KOPT-K1 (cell line): ENCODE measurements around the gene NT5C3B.

Experiments
- H3K27ac ChIP-seq: fragments of 200-600 bp; sonication (generic); 2 replicates; pipeline ENCODE4 v1.5.1; 2016; ENCODE audit warnings: antibody characterized with exemption, mild to moderate bottlenecking, low read depth, low read length; ENCODE audit not compliant: poor library complexity, severe bottlenecking
- H3K36me3 ChIP-seq: fragments of 200-600 bp; sonication (generic); 2 replicates; pipeline ENCODE4 v1.5.1; 2017; ENCODE audit warnings: antibody characterized with exemption, mild to moderate bottlenecking, low read length, moderate library complexity; ENCODE audit not compliant: insufficient read depth
- H3K9me3 ChIP-seq: fragments of 200-600 bp; sonication (generic); 2 replicates; pipeline ENCODE4 v1.5.1; 2017; ENCODE audit warnings: antibody characterized with exemption, low read length, mild to moderate bottlenecking; ENCODE audit not compliant: insufficient read depth, poor library complexity, severe bottlenecking

Gene NT5C3B

GRCh38 chr17:41824086-41824485 lies 11.9 kb downstream of the NT5C3B start:
- Histone ChIP-seq H3K27ac (no peak overlapping the region), H3K9me3 (no peaks in the 10 kb centered on the region), H3K36me3 (peaks cover 36% of the 10 kb centered on the region; the same call in 1 of the 2 replicates)

GRCh38 chr17:41823580-41823979 lies 12.5 kb downstream of the NT5C3B start:
- Histone ChIP-seq H3K27ac (no peak overlapping the region), H3K36me3 (peaks cover 31% of the 10 kb centered on the region; the same call in 1 of the 2 replicates), H3K9me3 (no peaks in the 10 kb centered on the region)

DNA sequence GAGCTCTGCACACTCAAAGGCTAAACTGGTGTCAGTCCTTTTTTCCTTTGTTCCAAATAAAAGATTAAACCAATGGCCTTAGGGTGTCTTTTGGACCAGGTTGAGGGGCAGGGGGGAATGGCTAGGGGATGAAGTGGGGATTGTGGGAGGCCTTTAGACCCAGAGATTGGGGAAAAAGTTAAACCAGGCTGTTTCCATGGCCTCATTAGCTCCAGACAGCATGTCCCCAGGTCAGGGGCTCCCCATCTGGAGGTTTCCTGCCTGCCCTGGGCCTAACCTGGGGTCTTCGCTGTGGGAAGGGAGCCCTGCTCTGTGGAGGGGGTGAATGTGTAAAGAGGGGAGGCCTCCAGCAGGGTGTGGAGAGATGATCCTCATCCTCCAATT lies 12.9 kb downstream of the NT5C3B start:
- Histone ChIP-seq H3K27ac (no peak overlapping the region), H3K9me3 (no peaks in the 10 kb centered on the region), H3K36me3 (peaks cover 27% of the 10 kb centered on the region; the same call in 1 of the 2 replicates)

DNA sequence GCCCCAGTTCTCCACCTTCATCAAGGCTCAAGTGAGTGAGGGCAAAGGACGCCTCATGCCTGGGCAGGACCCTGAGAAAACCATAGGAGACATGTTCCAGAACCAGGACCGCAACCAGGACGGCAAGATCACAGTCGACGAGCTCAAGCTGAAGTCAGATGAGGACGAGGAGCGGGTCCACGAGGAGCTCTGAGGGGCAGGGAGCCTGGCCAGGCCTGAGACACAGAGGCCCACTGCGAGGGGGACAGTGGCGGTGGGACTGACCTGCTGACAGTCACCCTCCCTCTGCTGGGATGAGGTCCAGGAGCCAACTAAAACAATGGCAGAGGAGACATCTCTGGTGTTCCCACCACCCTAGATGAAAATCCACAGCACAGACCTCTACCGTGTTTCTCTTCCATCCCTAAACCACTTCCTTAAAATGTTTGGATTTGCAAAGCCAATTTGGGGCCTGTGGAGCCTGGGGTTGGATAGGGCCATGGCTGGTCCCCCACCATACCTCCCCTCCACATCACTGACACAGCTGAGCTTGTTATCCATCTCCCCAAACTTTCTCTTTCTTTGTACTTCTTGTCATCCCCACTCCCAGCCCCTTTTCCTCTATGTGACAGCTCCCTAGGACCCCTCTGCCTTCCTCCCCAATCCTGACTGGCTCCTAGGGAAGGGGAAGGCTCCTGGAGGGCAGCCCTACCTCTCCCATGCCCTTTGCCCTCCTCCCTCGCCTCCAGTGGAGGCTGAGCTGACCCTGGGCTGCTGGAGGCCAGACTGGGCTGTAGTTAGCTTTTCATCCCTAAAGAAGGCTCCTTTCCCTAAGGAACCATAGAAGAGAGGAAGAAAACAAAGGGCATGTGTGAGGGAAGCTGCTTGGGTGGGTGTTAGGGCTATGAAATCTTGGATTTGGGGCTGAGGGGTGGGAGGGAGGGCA lies 13.6 kb downstream of the NT5C3B start:
- no peaks in the 10 kb centered on the region for H3K9me3 ChIP-seq
- peaks cover 20% of the 10 kb centered on the region; the same call in 1 of the 2 replicates for H3K36me3 ChIP-seq
- no peak overlapping the region for H3K27ac ChIP-seq

DNA sequence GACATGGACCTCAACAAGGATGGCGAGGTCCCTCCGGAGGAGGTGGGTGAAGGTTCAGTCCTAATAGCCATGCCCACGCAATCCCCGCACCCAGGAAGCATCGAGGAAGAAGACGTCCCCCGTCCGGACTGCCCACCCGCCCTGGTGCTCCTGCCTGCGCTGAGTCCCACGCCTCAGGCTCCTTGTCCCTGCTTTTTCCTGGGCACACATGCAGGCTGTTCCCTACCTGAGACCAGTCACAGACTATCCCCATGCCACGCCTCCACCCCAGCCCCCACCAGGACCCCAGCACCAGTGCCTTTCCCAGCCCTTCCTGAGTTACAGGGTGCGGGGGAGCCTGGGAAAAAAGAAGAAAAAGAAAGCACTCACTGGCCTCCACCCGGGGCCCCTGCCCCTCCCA lies 14.3 kb downstream of the NT5C3B start:
- H3K9me3 ChIP-seq: no peaks in the 10 kb centered on the region
- peaks cover 17% of the 10 kb centered on the region; the same call in 1 of the 2 replicates for H3K36me3 ChIP-seq
- no peak overlapping the region for H3K27ac ChIP-seq

GRCh38 chr17:41818024-41818423 lies 18.0 kb downstream of the NT5C3B start:
- Histone ChIP-seq H3K36me3 (no peaks in the 10 kb centered on the region), H3K9me3 (no peaks in the 10 kb centered on the region), H3K27ac (no peak overlapping the region)

- Histone ChIP-seq H3K27ac (no peak overlapping the region), H3K36me3 (no peaks in the 10 kb centered on the region), H3K9me3 (no peaks in the 10 kb centered on the region)
Measured at GRCh38 chr17:41816637-41817320, 19.3 kb downstream of the NT5C3B start.

GRCh38 chr17:41814195-41814594 lies 21.8 kb downstream of the NT5C3B start:
- Histone ChIP-seq H3K36me3 (no peaks in the 10 kb centered on the region), H3K27ac (no peak overlapping the region), H3K9me3 (no peaks in the 10 kb centered on the region)

DNA sequence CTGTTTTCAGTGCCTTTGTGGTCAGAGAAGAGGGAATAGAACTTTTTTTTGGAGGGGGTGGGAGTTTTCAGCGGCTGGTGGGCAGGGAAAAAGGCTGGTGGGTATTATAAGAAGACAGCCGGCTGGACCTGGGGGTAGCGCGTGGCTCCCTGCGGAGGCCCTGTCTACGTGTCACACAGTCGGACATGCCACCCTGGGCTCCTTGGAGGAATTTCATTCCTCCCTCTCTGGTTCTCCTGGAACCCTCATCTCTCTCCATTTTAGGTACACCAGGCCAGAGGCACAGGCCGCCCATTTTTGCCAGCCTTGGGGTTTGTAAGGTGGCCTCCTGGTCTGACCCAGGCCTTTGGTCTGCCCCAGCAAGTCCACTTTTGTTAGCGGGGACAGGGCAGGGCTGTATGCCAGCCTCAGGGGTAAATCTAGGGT lies 22.3 kb downstream of the NT5C3B start:
- H3K27ac ChIP-seq: no peak overlapping the region
- no peaks in the 10 kb centered on the region for H3K9me3 ChIP-seq

GRCh38 chr17:41813152-41813680 lies 22.8 kb downstream of the NT5C3B start:
- no peaks in the 10 kb centered on the region for H3K36me3 ChIP-seq
- H3K9me3 ChIP-seq: no peaks in the 10 kb centered on the region
- no peak overlapping the region for H3K27ac ChIP-seq

More for the DNA sequence above, 22.3 kb downstream of the NT5C3B start:
- H3K36me3 ChIP-seq: no peaks in the 10 kb centered on the region

GRCh38 chr17:41812381-41813151 lies 23.5 kb downstream of the NT5C3B start, which contains the start of gene FKBP10:
FKBP10 (plus strand) TSS chr17:41813004; CDS start chr17:41813035, 31 bp downstream.
- Histone ChIP-seq H3K27ac (peak within 1 kb of the TSS; percentile 45), H3K36me3 (no peaks in the 10 kb centered on the region), H3K9me3 (no peaks in the 10 kb centered on the region)

DNA sequence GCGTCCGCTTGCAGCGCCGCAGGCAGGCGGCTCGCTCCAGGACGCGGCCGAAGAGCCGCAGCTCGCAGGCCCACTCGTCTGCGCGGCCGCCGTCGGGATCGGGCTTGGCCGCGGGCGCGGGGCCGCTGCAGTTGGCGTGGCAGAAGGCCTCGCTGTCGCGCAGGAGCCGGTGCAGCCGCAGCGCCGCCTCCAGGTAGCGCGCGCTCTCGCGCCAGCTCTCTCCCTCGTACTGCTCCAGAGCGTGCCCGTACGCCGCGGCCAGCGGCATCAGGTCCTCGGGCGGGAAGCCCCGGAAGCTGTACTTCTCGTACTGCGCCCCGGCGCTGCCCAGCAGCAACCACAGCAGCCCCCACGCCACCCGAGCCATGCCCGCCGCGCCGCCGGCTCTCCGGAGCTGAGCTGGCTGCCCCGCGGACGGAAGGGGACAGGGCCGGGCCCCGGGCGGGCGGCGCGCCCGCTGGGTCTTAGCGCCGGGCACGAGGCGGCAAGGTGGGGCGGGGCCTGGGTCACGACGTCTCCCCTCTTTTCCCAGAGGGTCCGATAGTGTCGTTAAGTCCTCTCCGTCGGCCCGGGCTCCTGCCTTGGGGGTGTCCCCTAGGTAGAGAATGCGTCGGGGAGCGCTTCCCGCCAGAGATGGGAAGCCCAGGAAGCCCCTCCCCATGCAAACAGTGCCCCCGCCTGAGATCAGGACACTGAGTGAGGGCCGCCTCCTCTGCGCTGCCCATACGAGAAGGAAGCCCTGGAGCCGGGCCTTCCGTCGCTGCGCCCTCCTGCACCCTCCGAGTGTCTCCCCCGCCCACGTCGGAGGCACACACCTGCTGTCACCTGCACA lies 24.3 kb downstream of the NT5C3B start, which contains the start of gene P3H4:
Gene P3H4 (minus strand): TSS at position 401 of the 832 bp plus-strand sequence. CDS start 34 bp downstream, at position 367.
- Histone ChIP-seq H3K27ac (peak within 1 kb of the TSS; percentile 45), H3K36me3 (no peaks in the 10 kb centered on the region), H3K9me3 (no peaks in the 10 kb centered on the region)

DNA sequence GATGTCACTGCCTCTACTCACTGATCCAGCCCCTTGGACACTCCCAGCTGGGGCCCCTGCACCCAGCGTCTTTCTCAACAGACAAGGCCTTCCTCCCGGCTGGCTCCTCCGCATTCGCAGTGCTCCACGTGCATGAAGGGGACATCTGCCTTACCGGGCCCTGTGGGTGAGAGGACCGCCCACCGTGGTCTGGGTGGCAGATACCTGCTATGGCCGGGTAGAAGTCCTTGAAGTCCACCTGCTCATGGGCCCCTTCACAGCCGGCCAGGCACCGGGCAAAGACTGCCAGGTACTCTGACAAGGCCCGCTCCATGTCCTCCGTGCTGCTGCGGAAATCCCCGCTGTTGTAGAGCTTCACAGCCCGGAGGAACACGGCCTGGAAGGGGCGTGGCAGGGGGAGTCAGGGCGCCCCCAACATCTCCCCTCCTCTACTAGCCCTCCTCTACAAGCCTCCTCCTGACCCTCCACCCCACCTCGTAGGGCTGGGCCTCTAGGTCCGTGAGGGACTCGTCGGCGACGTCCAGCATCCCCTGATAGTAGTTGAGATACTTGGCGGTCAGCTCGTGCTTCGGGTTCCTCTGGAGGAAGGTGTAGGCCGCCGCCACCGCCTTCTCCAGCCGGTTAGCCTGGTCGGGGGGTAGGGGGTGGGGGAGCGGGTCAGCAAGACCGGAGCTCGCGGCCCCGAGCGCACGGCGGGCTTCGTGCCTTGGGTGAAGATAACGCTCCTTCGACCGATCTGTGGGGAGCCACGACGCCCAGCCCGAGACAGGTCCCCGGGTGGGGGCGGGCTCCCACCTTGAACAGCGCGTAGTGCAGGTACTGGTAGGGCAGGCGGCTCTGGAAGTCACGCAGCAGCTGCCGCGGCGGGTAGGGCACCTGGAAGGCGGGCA lies 25.1 kb downstream of the NT5C3B start:
- Histone ChIP-seq H3K36me3 (no peaks in the 10 kb centered on the region), H3K9me3 (no peaks in the 10 kb centered on the region), H3K27ac (peak overlapping the region; percentile 45)
